GM12873 (cell line): ENCODE data around the gene C20orf96.

ENCODE experiments used
- TF ChIP-seq, protein P1 (sequence below): IDR thresholded peaks from 2 replicates; pipeline ENCODE4 v1.5.1; 2012; ENCODE audit warnings: low read depth, mild to moderate bottlenecking, moderate library complexity, low read length, control low read depth; ENCODE audit not compliant: insufficient read depth; ENCODE audit errors: missing control alignments

The C20orf96 gene

DNA sequence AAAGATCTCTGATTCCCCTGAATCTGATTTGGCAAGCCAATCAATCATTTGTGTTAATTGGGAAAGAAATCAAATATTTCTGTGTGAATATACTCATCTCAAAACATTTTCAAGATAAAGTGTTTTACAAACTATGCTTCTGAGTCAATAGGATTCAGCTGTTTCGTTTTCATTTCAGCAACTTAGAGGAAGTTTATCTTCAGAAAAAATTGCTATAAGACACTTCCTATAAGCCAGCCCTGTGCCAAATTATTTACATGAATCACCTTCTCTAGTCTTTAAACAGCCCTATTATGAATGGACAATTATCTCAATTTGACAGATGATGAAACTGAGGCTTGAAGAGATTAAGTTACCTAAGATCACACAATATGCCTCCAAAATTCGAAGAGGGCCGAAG lies 52.6 kb downstream of the C20orf96 start:
- TF ChIP-seq, protein P1, sequence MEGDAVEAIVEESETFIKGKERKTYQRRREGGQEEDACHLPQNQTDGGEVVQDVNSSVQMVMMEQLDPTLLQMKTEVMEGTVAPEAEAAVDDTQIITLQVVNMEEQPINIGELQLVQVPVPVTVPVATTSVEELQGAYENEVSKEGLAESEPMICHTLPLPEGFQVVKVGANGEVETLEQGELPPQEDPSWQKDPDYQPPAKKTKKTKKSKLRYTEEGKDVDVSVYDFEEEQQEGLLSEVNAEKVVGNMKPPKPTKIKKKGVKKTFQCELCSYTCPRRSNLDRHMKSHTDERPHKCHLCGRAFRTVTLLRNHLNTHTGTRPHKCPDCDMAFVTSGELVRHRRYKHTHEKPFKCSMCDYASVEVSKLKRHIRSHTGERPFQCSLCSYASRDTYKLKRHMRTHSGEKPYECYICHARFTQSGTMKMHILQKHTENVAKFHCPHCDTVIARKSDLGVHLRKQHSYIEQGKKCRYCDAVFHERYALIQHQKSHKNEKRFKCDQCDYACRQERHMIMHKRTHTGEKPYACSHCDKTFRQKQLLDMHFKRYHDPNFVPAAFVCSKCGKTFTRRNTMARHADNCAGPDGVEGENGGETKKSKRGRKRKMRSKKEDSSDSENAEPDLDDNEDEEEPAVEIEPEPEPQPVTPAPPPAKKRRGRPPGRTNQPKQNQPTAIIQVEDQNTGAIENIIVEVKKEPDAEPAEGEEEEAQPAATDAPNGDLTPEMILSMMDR, result no peak

DNA sequence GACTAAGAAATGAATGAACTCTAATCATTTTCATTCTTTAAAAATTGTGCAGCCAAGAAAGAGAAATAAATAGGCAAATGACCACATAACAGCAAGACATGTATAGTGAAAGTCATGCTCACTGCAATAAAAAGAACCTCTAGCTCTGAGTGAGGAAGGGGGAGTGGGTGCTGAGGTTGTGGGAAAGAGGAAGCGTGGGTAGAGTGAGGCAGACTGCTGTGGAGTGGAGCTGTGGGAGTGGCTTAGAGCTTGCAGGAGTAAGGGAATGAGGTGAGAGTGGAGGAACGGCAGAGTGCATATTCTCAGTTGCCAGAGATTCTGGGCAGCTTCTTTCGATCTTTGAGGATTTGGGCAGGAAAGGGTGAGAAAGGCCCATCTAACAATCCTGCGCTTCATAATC lies 53.1 kb downstream of the C20orf96 start:
- TF ChIP-seq, protein P1, result no peak

GRCh38 chr20:235891-236290 lies 54.7 kb downstream of the C20orf96 start:
- TF ChIP-seq, protein P1, result peak; percentile 9

DNA sequence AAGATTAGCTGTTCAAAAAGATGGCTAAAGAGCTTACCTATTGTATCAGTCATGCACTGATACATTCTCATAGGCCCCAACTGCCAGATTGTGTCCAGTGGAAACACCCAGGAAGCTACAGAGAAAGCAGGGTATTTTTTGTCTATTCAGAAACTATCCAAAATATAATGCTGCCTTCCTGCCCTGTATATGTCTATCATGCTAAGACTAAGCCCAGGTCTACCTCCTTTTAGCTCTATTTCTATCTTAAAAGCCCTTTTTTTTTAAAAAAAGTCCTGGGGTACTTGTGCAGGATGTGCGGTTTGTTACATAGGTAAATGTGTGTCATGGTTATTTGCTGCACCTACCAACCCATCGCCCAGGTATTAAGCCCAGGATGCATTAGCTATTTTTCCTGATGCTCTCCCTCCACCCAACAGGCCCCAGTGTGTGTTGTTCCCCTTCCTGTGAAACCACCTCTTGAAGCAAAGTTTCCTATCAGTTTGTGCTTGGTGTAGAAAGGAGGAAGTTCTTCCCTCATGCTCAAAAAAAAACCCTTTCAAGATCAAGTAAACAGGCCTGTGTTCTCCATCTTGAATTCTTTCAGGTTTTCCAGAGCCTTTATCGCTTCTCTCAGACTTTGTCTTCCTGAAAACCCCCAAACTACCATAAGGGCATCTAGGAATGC lies 63.0 kb downstream of the C20orf96 start:
- TF ChIP-seq, protein P1, result no peak

DNA sequence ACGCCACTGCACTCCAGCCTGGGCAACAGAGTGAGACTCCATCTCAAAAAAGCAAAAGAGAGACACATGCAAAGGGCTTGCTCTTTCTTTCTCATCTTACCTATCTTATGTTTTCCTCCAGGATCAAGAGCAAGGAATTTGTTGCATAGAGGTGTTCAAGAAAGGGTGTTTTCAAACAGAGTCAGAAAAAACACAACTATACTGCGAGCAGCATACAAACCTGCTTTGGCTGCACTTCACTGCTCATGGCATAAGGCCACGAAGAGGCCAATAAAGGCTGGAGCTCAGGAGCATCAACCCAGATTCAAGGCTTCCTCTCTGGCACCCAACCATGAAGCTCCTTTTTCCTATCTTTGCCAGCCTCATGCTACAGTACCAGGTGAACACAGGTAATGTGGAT lies 63.6 kb downstream of the C20orf96 start, which contains the start of gene DEFB129:
Gene DEFB129 (plus strand): TSS at position 301 of the 400 bp plus-strand sequence. CDS start 31 bp downstream, at position 332.
- TF ChIP-seq, protein P1, result no peak

GRCh38 chr20:221258-221830 lies 69.2 kb downstream of the C20orf96 start:
- TF ChIP-seq, protein P1, result no peak
